ENCODE results near the gene BCAS3.

DNA sequence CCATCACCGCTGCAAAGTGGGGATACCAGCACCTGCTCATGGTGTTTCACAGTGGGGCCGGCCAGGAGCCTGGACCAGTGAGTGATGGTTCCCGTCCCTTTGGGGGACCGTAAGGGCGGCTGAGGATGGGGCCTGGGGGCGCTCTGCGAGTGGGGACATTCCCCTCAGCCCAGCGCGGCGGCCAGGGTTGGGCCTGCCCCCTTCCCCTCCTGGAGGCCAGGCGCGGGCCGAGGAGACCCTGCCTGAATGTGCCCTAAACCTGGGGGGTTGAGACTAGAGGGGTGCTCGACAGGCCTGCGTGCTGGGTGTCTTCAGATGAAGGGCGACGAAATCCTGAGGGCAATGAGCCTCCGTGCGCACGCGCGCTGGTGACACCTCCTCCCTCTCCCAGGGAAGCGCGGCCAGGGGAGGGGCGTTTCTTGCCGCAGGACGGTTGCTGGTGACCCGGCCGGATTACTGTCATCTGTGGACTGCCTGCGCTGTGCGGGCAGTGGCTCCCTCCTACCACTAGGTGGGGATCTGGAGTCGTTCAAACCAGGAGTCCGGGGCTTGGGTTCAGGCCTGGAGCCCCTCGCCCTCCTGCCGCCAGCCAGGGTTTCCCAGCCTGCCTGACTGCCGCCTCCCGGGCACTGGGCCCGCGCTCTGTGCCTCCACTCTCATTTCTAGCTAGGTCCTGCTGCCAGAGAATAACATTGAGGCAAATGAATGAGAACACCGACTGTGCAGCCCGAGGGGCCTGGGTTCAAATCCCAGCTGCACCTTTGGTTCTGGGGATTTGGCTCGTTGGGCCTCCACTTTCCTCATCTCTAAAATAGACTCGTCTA lies 739.1 kb downstream of the BCAS3 start:
- TF ChIP-seq EZH2phosphoT487 (IDR thresholded peaks at IDR 0.05; ENCODE audit: borderline replicate concordance, low read length) = no peak
- TF ChIP-seq, protein P1, sequence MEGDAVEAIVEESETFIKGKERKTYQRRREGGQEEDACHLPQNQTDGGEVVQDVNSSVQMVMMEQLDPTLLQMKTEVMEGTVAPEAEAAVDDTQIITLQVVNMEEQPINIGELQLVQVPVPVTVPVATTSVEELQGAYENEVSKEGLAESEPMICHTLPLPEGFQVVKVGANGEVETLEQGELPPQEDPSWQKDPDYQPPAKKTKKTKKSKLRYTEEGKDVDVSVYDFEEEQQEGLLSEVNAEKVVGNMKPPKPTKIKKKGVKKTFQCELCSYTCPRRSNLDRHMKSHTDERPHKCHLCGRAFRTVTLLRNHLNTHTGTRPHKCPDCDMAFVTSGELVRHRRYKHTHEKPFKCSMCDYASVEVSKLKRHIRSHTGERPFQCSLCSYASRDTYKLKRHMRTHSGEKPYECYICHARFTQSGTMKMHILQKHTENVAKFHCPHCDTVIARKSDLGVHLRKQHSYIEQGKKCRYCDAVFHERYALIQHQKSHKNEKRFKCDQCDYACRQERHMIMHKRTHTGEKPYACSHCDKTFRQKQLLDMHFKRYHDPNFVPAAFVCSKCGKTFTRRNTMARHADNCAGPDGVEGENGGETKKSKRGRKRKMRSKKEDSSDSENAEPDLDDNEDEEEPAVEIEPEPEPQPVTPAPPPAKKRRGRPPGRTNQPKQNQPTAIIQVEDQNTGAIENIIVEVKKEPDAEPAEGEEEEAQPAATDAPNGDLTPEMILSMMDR (IDR thresholded peaks at IDR 0.05; ENCODE audit: low read depth, low read length, poor library complexity, severe bottlenecking) = peak; percentile 84

Measured in DOHH2 (cell line).